ENCODE data around the gene CACNA1S.
A peak's percentile ranks its signal among the peaks of the same experiment; 100 is the strongest.

The CACNA1S gene

DNA sequence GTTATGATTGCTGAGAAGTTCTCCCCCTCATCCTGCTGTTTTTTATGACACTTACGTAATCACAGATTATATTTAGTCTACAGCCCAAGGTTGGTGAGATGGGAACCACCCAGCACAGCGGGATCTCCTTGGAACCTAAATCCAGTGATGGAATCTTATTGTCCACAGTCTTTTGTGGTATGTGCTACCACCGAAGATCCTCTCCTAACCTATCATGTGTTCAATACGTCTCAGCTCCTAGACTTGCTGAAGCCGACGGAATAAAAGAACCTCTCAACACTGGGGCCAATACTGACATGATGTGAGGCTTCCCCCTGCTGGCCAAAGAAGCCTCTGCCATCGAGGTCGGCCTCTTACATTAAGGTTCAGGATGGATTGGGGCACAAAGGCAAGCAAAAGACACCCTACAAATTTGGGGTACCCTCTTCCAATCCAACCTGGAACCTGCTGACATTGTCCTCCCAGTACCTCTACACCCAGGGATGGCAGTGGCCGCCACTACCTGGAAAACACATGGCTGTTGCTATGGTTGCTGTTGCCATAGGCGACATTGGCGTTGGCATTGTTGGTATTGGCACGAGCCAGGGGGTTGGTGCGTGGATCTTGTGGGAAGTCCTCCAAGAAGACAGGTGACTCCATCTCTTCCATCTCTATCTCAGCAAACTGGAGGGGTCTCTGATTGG lies 69.3 kb downstream of the CACNA1S start:
- H3K4me3 ChIP-seq (ENCODE audit: insufficient read depth, low read length, poor library complexity, severe bottlenecking): no peak overlapping the region
- H3K36me3 ChIP-seq (ENCODE audit: low read length): no peaks in the 10 kb centered on the region
- H4K20me1 ChIP-seq (ENCODE audit: low read depth, low read length): no peaks in the 10 kb centered on the region
- no peaks in the 10 kb centered on the region for H3K9me2 ChIP-seq (replicated peaks; ENCODE audit: insufficient read depth, low read length)
- no peaks in the 10 kb centered on the region for H3K9me3 ChIP-seq (ENCODE audit: insufficient read depth, low read length)
- no peak overlapping the region for H3K4me2 ChIP-seq (ENCODE audit: low read depth, low read length, poor library complexity, severe bottlenecking)
- TF ChIP-seq EZH2phosphoT487 (conservative IDR thresholded peaks at IDR 0.05; ENCODE audit: low read length) (no peak), CTCF (IDR thresholded peaks at IDR 0.05; ENCODE audit: insufficient read depth, low read length, poor library complexity, severe bottlenecking) (peak; percentile 89)
- H2AFZ ChIP-seq (ENCODE audit: low read depth, low read length, severe bottlenecking): no peak overlapping the region
- H3K79me2 ChIP-seq (ENCODE audit: insufficient read depth, low read length): no peaks in the 10 kb centered on the region
- no peaks in the 10 kb centered on the region for H3F3A ChIP-seq (ENCODE audit: insufficient read depth)
- no peak overlapping the region for H3K27ac ChIP-seq (ENCODE audit: low read depth, low read length)
- H3K27me3 ChIP-seq (ENCODE audit: low read length): no peaks in the 10 kb centered on the region
- no peak overlapping the region for H3K9ac ChIP-seq (ENCODE audit: low read length)

DNA sequence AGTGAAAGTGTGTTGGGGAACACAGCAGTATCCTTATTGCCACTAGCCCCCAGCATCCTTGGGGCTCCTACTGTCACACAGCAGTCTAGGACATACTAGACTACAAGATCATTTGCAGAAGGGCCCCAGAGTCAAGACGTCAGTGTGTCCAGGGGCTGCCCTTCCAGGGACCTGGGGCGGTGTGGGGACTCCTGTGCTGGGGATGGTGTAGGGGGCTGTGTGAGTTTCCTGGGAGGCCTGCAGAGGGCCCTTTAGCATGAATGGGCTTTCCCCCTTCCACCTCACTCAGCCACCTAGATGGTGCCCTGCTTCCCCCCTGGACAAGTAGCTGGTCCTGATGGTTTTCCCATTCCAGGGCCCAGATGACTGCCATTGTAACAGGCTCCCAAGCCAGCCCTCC lies 71.2 kb downstream of the CACNA1S start:
- Histone ChIP-seq H2AFZ (ENCODE audit: low read depth, low read length, severe bottlenecking) (no peak overlapping the region), H3K27me3 (ENCODE audit: low read length) (no peaks in the 10 kb centered on the region), H3K4me2 (ENCODE audit: low read depth, low read length, poor library complexity, severe bottlenecking) (no peak overlapping the region), H3K9me2 (replicated peaks; ENCODE audit: insufficient read depth, low read length) (no peaks in the 10 kb centered on the region), H3K9ac (ENCODE audit: low read length) (no peak overlapping the region), H3K4me3 (ENCODE audit: insufficient read depth, low read length, poor library complexity, severe bottlenecking) (no peak overlapping the region), H4K20me1 (ENCODE audit: low read depth, low read length) (no peaks in the 10 kb centered on the region), H3K27ac (ENCODE audit: low read depth, low read length) (no peak overlapping the region), H3F3A (ENCODE audit: insufficient read depth) (no peaks in the 10 kb centered on the region), H3K9me3 (ENCODE audit: insufficient read depth, low read length) (no peaks in the 10 kb centered on the region), H3K36me3 (ENCODE audit: low read length) (no peaks in the 10 kb centered on the region), H3K79me2 (ENCODE audit: insufficient read depth, low read length) (no peaks in the 10 kb centered on the region)
- no peak for TF ChIP-seq EZH2phosphoT487 (conservative IDR thresholded peaks at IDR 0.05; ENCODE audit: low read length)
- no peak for TF ChIP-seq CTCF (IDR thresholded peaks at IDR 0.05; ENCODE audit: insufficient read depth, low read length, poor library complexity, severe bottlenecking)

DNA sequence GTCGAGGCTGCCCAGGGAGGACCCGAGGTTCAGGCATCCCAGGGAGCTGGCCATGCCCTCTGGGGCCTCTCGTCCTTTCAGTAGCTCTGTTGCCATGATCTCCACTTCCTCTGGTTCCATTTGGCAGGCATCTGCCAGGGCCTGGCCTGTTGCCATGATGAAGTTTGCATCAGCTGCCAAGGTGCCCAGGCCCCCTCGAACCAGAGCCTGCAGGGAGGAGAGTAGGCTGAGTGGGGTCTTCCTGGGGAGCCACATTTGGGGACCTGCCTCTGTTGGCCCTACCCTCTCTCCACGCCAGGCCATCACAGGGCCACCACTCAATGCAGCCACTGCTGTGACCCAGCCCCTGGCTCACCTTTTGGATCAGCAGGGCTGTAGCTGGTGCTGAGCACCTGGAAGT lies 72.3 kb downstream of the CACNA1S start:
- no peak overlapping the region for H3K9ac ChIP-seq (ENCODE audit: low read length)
- H3F3A ChIP-seq (ENCODE audit: insufficient read depth): no peaks in the 10 kb centered on the region
- H3K9me3 ChIP-seq (ENCODE audit: insufficient read depth, low read length): no peaks in the 10 kb centered on the region
- no peaks in the 10 kb centered on the region for H3K27me3 ChIP-seq (ENCODE audit: low read length)
- no peaks in the 10 kb centered on the region for H3K79me2 ChIP-seq (ENCODE audit: insufficient read depth, low read length)
- TF ChIP-seq CTCF (IDR thresholded peaks at IDR 0.05; ENCODE audit: insufficient read depth, low read length, poor library complexity, severe bottlenecking): no peak
- no peak for TF ChIP-seq EZH2phosphoT487 (conservative IDR thresholded peaks at IDR 0.05; ENCODE audit: low read length)
- H3K4me3 ChIP-seq (ENCODE audit: insufficient read depth, low read length, poor library complexity, severe bottlenecking): no peak overlapping the region
- H3K36me3 ChIP-seq (ENCODE audit: low read length): no peaks in the 10 kb centered on the region
- H3K27ac ChIP-seq (ENCODE audit: low read depth, low read length): no peak overlapping the region
- H3K9me2 ChIP-seq (replicated peaks; ENCODE audit: insufficient read depth, low read length): no peaks in the 10 kb centered on the region
- no peaks in the 10 kb centered on the region for H4K20me1 ChIP-seq (ENCODE audit: low read depth, low read length)
- H3K4me2 ChIP-seq (ENCODE audit: low read depth, low read length, poor library complexity, severe bottlenecking): no peak overlapping the region
- H2AFZ ChIP-seq (ENCODE audit: low read depth, low read length, severe bottlenecking): no peak overlapping the region
